ENCODE measurements around the gene RALBP1.

Gene RALBP1

DNA sequence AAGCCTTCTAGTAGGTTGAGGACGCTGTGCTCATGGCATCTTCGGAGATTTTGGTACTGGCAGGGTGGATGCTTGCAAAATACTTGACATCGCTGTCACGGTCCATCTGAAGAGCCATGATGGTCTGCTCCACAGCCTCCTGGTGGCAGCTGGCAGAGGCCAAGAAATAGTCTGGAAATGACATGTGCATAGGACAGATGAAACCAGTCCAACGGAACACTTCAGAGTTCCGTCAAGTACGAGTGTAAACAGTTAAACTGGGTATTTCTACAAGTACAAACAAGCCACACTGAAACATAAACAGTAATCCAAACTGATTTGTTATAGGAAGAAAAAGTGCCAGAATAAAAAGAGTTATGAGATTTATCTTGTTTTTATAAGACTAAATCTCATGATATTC is 72.5 kb downstream of the RALBP1 start:
- no peak for DNase-seq (ENCODE audit: low read depth in 3 of 3, low spot score in 1 of 3)

DNA sequence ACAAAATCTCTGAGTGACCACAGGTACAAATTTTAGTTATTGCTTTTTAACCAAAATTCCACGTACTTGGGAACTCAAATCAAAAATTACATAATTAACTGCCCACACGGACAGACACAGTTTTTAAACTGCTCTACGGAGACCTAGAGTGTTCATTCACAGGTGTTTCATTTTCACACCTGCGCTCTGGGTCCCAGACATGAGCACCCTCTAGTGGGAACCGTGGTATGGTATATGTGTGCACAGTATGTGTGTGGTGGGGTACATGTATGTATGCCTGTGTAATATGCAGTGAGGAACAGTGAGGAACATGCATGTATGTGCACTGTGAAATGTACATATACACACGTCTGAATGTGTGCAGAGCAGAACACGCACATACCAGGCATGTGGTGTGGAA is 74.1 kb downstream of the RALBP1 start:
- DNase-seq (ENCODE audit: low read depth in 3 of 3, low spot score in 1 of 3), result no peak

- no peak for DNase-seq (ENCODE audit: low read depth in 3 of 3, low spot score in 1 of 3)
Observed at GRCh38 chr18:9550429-9550828, 75.1 kb downstream of the RALBP1 start.

GRCh38 chr18:9552191-9552590 is 76.9 kb downstream of the RALBP1 start:
- DNase-seq (ENCODE audit: low read depth in 3 of 3, low spot score in 1 of 3), result no peak

DNA sequence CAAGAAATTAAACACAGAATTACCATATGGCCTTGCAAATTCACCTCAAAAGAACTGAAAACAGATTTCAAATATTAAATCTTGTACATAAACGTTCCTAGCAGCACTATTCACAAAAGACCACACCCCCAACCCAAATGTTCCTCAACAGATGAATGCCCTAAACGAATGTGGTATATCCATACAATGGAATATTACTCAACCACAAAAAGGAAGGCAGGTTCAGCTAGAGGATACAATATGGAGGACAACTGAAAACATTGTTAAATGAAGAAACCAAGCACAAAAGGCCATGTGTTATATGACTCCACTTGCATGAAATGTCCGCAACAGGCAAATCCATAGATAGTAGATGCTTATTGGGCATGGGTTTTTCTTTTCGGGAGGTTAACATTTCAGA is 77.3 kb downstream of the RALBP1 start:
- no peak for DNase-seq (ENCODE audit: low read depth in 3 of 3, low spot score in 1 of 3)

DNA sequence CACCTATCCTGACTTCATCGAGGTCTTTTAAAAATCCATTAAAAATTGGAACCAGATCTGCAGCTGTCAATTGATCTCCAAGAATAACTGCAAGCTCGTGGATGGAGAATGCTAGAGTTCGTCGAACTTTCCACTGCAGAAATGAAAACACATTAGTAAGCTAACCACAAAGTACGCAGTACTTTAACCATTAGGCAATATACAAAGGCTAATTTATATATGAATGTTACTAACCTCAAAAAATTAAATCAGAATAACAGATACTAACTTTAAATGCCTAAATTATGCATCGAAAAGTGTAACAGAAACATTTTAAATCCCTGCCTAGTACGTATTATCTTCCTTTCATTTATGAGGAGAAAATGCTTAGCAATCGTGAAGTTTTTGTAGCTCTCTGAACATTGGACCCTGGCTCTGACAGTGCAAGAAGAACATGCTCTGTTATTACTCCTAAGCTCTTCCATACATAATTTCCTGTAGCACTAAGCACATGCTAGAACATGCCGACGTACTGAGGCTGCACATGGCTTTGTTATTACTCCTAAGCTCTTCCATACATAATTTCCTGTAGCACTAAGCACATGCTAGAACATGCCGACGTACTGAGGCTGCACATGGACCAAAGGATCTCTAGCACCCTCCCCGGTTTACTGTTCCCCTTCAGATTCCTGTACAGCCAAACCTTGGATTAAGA is 82.1 kb downstream of the RALBP1 start:
- DNase-seq (ENCODE audit: low read depth in 3 of 3, low spot score in 1 of 3), result no peak

- DNase-seq (ENCODE audit: low read depth in 3 of 3, low spot score in 1 of 3), result no peak
Observed at GRCh38 chr18:9558387-9559064, 83.2 kb downstream of the RALBP1 start.

DNA sequence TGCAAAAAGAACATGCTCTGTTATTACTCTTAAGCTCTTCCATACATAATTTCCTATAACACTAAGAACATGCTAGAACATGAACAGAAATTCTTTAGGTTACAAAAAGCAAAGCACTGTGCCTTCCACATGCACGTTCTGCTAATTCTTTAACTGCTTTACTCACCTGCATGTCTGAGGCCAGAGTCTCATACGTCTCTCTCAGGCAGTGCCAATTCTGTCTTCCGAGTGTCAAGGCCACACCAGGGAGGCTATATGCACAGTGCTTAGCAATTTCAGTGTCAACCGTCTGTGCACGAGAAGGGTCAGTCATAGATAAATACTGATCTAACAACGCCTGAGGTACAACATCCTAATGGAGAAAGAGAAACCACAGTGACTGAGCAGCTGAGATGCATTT is 83.9 kb downstream of the RALBP1 start:
- no peak for DNase-seq (ENCODE audit: low read depth in 3 of 3, low spot score in 1 of 3)

DNA sequence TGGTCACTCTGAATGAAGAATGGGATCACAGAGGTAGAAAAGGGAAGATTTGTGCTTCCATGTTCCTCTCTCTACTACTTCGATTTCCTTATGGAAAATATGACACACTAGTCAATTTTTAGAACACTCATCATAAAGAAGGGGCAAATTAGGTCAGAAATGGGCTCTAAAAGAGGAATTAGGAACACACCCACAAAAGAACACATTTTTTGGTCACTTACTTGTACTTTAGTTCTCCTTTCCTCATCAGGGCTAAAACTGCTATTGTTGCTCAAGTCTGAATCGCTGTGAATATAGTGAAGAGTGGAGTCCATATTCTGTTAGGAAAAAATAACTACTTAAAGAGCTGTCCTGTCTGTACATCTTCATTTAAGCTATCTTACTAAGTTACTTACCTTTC is 86.4 kb downstream of the RALBP1 start:
- DNase-seq (ENCODE audit: low read depth in 3 of 3, low spot score in 1 of 3), result no peak

GRCh38 chr18:9562584-9562983 is 87.3 kb downstream of the RALBP1 start:
- no peak for DNase-seq (ENCODE audit: low read depth in 3 of 3, low spot score in 1 of 3)

DNA sequence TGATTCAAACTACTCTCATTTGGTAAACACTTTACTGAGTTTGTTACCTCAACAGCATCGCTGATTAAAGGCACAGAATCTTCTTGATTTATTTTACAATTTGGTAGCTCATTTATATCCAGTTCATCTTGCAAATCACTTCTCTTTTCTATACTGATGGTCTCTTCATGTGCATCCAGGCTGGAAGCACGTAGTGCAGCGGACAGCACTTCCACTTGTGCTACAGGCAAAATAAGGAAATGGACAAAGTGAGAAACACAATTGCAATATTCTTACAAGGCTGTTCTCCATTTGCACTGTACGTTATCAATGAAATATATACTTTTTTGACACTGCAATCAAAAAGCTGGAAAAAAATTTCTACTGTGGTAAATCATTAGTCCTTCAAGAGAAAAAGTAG is 88.0 kb downstream of the RALBP1 start:
- DNase-seq (ENCODE audit: low read depth in 3 of 3, low spot score in 1 of 3), result no peak

- no peak for DNase-seq (ENCODE audit: low read depth in 3 of 3, low spot score in 1 of 3)
Observed at GRCh38 chr18:9565407-9565806, 90.1 kb downstream of the RALBP1 start.

GRCh38 chr18:9568186-9568585 is 92.9 kb downstream of the RALBP1 start:
- no peak for DNase-seq (ENCODE audit: low read depth in 3 of 3, low spot score in 1 of 3)

DNA sequence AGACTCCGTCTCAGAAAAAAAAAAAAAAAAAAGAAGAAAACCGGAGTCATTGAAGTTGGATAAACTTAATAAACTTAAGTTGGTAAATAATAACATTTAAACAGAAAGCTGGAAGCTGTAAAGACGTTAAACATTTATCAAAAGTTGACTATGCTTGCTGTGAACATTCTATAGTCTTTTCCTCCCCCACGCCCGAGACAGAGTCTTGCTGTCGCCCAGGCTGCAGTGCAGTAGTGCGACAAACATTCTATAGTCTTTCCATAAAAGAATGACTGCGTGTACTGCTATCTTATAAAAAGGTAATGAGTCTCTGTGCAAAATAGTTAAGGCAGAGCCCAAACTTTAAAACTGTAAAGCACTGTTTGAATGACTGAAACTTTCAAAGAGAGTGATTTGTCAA is 93.9 kb downstream of the RALBP1 start:
- no peak for DNase-seq (ENCODE audit: low read depth in 3 of 3, low spot score in 1 of 3)

- DNase-seq (ENCODE audit: low read depth in 3 of 3, low spot score in 1 of 3), result no peak
Observed at GRCh38 chr18:9570255-9570654, 94.9 kb downstream of the RALBP1 start.

GRCh38 chr18:9571546-9571945 is 96.2 kb downstream of the RALBP1 start:
- no peak for DNase-seq (ENCODE audit: low read depth in 3 of 3, low spot score in 1 of 3)

- no peak for DNase-seq (ENCODE audit: low read depth in 3 of 3, low spot score in 1 of 3)
Observed at GRCh38 chr18:9574473-9575115, 99.3 kb downstream of the RALBP1 start.

DNA sequence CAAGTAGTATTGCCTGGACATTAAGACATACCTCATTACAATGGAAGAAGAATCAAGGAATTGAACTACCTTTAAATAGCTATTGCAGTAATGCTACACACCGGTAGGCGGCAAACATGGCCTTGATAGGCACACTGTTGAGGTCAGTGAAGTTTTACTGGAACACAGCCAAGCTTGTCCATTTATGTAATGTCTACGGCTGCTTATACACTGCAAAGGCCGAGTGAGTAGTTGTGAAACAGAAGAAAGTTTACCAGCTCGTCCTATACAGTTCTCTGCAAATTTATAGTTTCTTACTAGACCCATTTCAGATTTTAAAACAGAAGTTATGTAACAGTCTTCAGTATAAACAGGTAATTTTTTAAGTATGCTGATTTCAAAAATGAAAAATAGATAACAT is 100.2 kb downstream of the RALBP1 start:
- DNase-seq (ENCODE audit: low read depth in 3 of 3, low spot score in 1 of 3), result no peak

- DNase-seq (ENCODE audit: low read depth in 3 of 3, low spot score in 1 of 3), result no peak
Observed at GRCh38 chr18:9577361-9577760, 102.0 kb downstream of the RALBP1 start.

GRCh38 chr18:9578306-9578705 is 103.0 kb downstream of the RALBP1 start:
- no peak for DNase-seq (ENCODE audit: low read depth in 3 of 3, low spot score in 1 of 3)

GRCh38 chr18:9581667-9582066 is 106.4 kb downstream of the RALBP1 start:
- DNase-seq (ENCODE audit: low read depth in 3 of 3, low spot score in 1 of 3), result no peak

DNA sequence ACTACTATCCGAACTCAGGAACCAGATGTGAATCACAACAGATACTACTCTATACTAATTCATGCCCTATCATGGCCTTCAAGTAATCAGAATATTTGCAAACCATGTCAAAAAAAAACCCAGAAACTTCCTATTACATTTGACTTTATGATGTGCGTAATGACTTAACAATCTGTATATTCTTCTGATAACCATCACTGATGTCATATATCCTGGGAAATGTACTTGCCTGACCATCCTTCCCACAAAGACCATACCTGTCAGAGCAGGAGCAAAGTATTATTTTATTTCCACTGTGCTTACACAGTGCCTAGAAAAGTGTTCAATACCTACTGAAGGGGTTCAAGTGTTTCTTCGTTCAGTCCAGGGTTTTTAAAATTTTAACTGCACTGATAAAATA is 111.5 kb downstream of the RALBP1 start:
- DNase-seq (ENCODE audit: low read depth in 3 of 3, low spot score in 1 of 3), result no peak
